Pancreas (tissue), 10 donors: ENCODE measurements around the gene NIPA2. TPM values are rescaled to one million over a fixed set of nuclear protein-coding genes. Genes with fewer than 3 reads are reported as not detected.
A peak's percentile ranks its signal among the peaks of the same experiment; 100 is the strongest.

Experiments
- ATAC-seq, 4 donors: fragments of 200-7000 bp; cut with Tn5 transposase; one replicate each; pipeline versions ENCODE4 v1.8.0 to v1.9.1; 2020; ENCODE audit warnings: mild to moderate bottlenecking in 4 of 4, moderate library complexity in 4 of 4
- DNase-seq, 6 donors: peaks; one replicate each; pipeline ENCODE4 v3.0.0-alpha.2; 2020
- FAIRE-seq: peaks from 2 replicates; lab custom pipeline; 2012; peaks lifted over from hg19 to GRCh38; lab: Jason Lieb, UNC
- H3K27ac ChIP-seq, 4 donors: fragments of 200-600 bp; sonication (generic); 1 replicate in 3 of 4; 2 replicates in 1 of 4; pipeline versions ENCODE4 v1.5.0 to v1.8.0; 2020
- H3K27me3 ChIP-seq, 4 donors: fragments of 200-600 bp; one replicate each; pipeline ENCODE4 v1.8.0; 2021
- H3K36me3 ChIP-seq, 3 donors: fragments of 200-600 bp; sonication (generic) in 1 of 3; one replicate each; pipeline versions ENCODE4 v1.5.0 to v1.8.0; 2020 to 2021
- H3K4me1 ChIP-seq, 3 donors: fragments of 200-600 bp; one replicate each; pipeline ENCODE4 v1.8.0; 2021
- H3K4me3 ChIP-seq, 4 donors: fragments of 200-600 bp; sonication (generic) in 2 of 4; one replicate each; pipeline versions ENCODE4 v1.5.0 to v1.8.0; 2020 to 2021
- H3K9me3 ChIP-seq, 4 donors: fragments of 200-600 bp; one replicate each; pipeline ENCODE4 v1.8.0; 2021
- WGBS, 2 donors: extraction: QIAGEN DNeasy Blood & Tissue Kit; methylation state at CpG; one replicate each; pipeline ENCODE4 v1.1.7; 2013; 5-methylcytosine and 5-hydroxymethylcytosine counted together
- intact Hi-C, 3 donors: fragments of 100-400 bp; cut with DNase I; formaldehyde crosslinking; loops; one replicate each; pipeline versions ENCODE4 v1.11.1 to v1.14.2; 2022
- polyA plus RNA-seq, 2 donors: library from polyadenylated mRNA; stranded (reverse); fragments of 200-250 nt; gene quantifications; one replicate each; pipeline ENCODE4 v1.2.3, GENCODE V29; 2013
- total RNA-seq, 6 donors: library from RNA; stranded (reverse); fragmentation: NEBNext Ultra II Directional in 4 of 6; extraction: Animal tissue kit (Norgen Biotek cat#: 25700) in 4 of 6; gene quantifications; one replicate each; pipeline versions ENCODE4 v1.2.1 to v1.2.4, GENCODE V29; 2021 to 2023
- TF ChIP-seq, protein P1 (sequence below), 4 donors: fragments of 200-600 bp; sonication (generic) in 3 of 4; IDR thresholded peaks; one replicate each; pipeline versions ENCODE4 v1.5.0 to v1.8.0; 2021; ENCODE audit warnings: antibody characterized with exemption in 4 of 4
- donor health status: healthy with polysubstance abuse.
- donor health status: DM: no; HTN: no; CAD: no; lungs with moderate emphysema.
- donor health status: DM: no; HTN: no; CAD: no.
- donor health status: control.
- donor health status: control.
- donor health status: Bipolar disorder and iron deficiency.
- donor health status: DM: yes; HTN: yes; CAD: no.
- donor health status: DM: no; HTN: no; CAD: no.
- donor health status: DM: no; HTN: no; CAD: no.
- donor health status: DM: yes; HTN: yes; CAD: no.

The NIPA2 gene
- total RNA-seq (10 to 100 TPM; 14.3 to 24.9 (median 18.2) TPM), polyA plus RNA-seq (10 to 100 TPM in 1 of 2 donors, 1 to 10 TPM in 1; 4.5 to 10.3 TPM)

- H3K4me1 ChIP-seq = peaks cover 0 to 11% (median 0%) of the 10 kb centered on the region in 3 donors
- DNase-seq (peak; percentile 97 to 100 (median 100)), ATAC-seq (peak; percentile 95 to 99 (median 96)), FAIRE-seq (peak; percentile 78)
- peak within 1 kb of the TSS; percentile 77 to 91 (median 80) for H3K4me3 ChIP-seq
- WGBS, 2 donors = 0 to 1% methylated on average over 81 to 83 of the region's 83 CpGs
- no peaks in the 10 kb centered on the region for H3K9me3 ChIP-seq
- TF ChIP-seq, protein P1, sequence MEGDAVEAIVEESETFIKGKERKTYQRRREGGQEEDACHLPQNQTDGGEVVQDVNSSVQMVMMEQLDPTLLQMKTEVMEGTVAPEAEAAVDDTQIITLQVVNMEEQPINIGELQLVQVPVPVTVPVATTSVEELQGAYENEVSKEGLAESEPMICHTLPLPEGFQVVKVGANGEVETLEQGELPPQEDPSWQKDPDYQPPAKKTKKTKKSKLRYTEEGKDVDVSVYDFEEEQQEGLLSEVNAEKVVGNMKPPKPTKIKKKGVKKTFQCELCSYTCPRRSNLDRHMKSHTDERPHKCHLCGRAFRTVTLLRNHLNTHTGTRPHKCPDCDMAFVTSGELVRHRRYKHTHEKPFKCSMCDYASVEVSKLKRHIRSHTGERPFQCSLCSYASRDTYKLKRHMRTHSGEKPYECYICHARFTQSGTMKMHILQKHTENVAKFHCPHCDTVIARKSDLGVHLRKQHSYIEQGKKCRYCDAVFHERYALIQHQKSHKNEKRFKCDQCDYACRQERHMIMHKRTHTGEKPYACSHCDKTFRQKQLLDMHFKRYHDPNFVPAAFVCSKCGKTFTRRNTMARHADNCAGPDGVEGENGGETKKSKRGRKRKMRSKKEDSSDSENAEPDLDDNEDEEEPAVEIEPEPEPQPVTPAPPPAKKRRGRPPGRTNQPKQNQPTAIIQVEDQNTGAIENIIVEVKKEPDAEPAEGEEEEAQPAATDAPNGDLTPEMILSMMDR (IDR thresholded peaks at IDR 0.05) = no peak
- no peaks in the 10 kb centered on the region for H3K27me3 ChIP-seq
- H3K27ac ChIP-seq = peak within 1 kb of the TSS; percentile 90 to 98 (median 96)
- intact Hi-C loops = loop anchor here in 1 of 3 donors (10.0 kb wide), 1 partner anchor 54 kb away; the partner anchor contains the start of gene NIPA1
- H3K36me3 ChIP-seq = no peaks in the 10 kb centered on the region
Measured at GRCh38 chr15:22838292-22839042, at the start of gene NIPA2. Gene NIPA2, plus strand, starts transcription at chr15:22838666. Its CDS starts 13,066 bp downstream, at chr15:22851732.

DNA sequence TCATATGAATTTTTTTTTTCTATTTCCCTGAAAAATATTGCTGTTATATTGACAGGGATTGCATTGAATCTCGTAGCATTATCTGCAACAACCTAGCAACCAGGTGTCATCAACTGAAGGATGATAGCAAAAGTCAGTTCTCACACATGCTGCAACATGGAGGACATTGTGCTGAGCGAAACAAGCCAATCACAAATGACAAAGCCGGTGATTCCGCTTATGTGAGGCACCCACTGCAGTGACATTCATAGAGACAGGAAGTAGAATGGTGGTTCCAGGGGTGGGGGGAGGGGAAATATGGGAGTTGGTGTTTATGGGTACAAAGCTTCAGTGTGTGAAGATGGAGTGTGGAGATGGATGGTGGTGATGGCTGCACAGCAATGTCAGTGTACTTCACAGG lies 44.4 kb upstream of the NIPA2 start:
- no peaks in the 10 kb centered on the region for H3K4me1 ChIP-seq
- no peak overlapping the region for H3K4me3 ChIP-seq
- no peaks in the 10 kb centered on the region for H3K36me3 ChIP-seq
- no peaks in the 10 kb centered on the region for H3K27me3 ChIP-seq
- intact Hi-C loops = no loop called here
- no peak for DNase-seq
- no peak overlapping the region for H3K27ac ChIP-seq
- 86 to 93% methylated on average over 4 of the region's 4 CpGs for WGBS, 2 donors
- no peaks in the 10 kb centered on the region for H3K9me3 ChIP-seq
- ATAC-seq = no peak
- TF ChIP-seq, protein P1 (IDR thresholded peaks at IDR 0.05) = no peak
- FAIRE-seq = no peak

DNA sequence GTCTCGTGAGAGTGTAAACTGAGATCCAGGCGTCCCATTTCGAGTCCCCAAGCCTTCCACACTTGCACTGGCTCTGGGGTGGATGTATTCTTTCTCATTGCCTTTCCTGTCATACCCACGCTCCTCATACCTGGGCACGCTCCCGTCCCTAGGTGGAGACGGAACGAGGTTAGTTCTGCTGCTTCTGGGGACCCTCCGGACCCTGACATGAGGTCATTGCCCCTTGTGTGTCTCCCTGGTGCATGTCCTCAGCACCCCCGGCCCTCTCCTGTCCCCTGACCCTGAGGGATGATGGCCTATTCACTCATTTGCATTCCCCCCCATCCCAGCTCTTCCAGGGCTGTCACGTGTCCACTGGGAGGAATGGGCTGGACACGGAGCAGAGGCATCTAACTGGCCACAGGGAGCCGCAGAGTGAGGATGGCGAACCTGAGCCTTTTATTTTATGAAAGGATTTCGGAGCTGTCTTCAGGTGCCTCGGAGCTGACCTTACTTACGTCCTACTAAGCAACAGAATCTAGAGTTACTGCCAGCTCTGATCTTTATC lies 43.8 kb upstream of the NIPA2 start:
- no peaks in the 10 kb centered on the region for H3K4me1 ChIP-seq
- no peaks in the 10 kb centered on the region for H3K36me3 ChIP-seq
- intact Hi-C loops = no loop called here
- FAIRE-seq = no peak
- H3K27ac ChIP-seq = no peak overlapping the region
- no peak overlapping the region for H3K4me3 ChIP-seq
- DNase-seq = no peak
- H3K9me3 ChIP-seq = no peaks in the 10 kb centered on the region
- H3K27me3 ChIP-seq = no peaks in the 10 kb centered on the region
- WGBS, 2 donors = 94 to 97% methylated on average over 17 of the region's 17 CpGs
- TF ChIP-seq, protein P1 (IDR thresholded peaks at IDR 0.05) = no peak
- ATAC-seq = no peak

- no peaks in the 10 kb centered on the region for H3K9me3 ChIP-seq
- H3K4me1 ChIP-seq = no peaks in the 10 kb centered on the region
- intact Hi-C loops = no loop called here
- H3K36me3 ChIP-seq = no peaks in the 10 kb centered on the region
- FAIRE-seq = no peak
- TF ChIP-seq, protein P1 (IDR thresholded peaks at IDR 0.05) = no peak
- H3K4me3 ChIP-seq = no peak overlapping the region
- WGBS, 2 donors = 94% methylated on average over 20 of the region's 20 CpGs
- ATAC-seq = no peak
- no peaks in the 10 kb centered on the region for H3K27me3 ChIP-seq
- no peak for DNase-seq
- no peak overlapping the region for H3K27ac ChIP-seq
Measured at GRCh38 chr15:22795206-22796063, 43.0 kb upstream of the NIPA2 start.
